HPDE6-E6E7 (cell line): Measurements from ENCODE around the gene USP24.
"Not testable (repeated sequence)": the region's sequence is repeated elsewhere in the genome, so short reads cannot be mapped to it uniquely, and the experiment has no call there.

Experiments used
- DNase-seq: peaks from one replicate; pipeline ENCODE4 v3.0.0; 2011; ENCODE audit warnings: missing footprints; ENCODE audit errors: extremely low spot score

USP24 gene

DNA sequence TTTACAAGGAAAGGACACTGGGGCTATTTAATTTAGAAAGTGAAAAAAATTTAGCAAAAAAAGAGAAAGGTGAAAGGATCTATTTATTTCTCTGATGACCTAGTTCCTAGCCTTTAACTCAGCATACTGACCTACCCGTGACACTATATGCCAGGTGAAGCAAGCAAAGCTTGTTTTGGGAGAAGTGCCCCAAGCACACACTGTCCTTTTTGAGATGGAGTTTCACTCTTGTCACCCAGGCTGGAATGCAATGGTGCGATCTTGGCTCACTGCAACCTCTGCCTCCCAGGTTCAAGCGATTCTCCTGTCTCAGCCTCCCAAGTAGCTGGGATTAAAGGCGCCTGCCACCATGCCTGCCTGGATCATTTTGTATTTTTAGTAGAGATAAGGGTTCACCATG lies 14.6 kb upstream of the USP24 start:
- not testable (repeated sequence) for DNase-seq

DNA sequence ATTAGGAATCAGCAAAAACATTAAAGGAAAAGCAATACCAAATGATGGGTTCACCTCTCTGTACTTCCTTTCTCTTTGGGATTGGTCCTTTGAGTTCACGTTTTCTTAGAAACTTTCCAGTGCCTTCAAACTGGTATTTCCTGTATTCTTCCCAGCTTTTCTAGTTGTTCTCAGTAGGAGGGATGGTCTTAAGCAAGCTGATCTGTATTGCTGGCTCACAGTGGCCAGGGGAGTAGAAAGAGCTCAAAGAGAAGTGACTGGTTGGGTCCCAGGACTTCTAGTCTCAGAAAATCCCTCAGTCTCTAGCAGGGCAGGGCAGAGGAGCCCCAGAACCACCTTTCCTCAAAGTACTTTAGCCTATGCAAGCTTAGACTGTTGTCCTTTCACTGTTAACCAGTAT lies 10.1 kb upstream of the USP24 start:
- no peak for DNase-seq

- DNase-seq: no peak
Measured at GRCh38 chr1:55224729-55225128, 9.6 kb upstream of the USP24 start.

DNA sequence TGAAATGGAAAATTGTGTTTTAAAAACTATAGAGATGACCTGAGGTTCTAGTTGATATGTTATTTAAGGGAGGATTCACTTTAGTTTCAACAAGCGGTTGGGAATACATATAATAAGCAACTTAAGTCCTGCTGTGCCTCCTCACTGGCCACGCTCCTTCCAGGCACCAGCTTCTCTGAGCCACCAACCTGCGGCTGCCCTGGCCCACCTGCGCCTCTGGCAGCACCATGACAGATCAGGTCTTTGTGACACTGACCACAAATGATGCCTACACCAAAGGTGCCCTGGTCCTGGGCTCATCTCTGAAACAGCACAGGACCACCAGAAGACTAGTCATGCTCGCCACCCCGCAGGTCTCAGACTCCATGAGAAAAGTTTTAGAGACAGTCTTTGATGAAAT lies 7.0 kb upstream of the USP24 start:
- DNase-seq: no peak

DNA sequence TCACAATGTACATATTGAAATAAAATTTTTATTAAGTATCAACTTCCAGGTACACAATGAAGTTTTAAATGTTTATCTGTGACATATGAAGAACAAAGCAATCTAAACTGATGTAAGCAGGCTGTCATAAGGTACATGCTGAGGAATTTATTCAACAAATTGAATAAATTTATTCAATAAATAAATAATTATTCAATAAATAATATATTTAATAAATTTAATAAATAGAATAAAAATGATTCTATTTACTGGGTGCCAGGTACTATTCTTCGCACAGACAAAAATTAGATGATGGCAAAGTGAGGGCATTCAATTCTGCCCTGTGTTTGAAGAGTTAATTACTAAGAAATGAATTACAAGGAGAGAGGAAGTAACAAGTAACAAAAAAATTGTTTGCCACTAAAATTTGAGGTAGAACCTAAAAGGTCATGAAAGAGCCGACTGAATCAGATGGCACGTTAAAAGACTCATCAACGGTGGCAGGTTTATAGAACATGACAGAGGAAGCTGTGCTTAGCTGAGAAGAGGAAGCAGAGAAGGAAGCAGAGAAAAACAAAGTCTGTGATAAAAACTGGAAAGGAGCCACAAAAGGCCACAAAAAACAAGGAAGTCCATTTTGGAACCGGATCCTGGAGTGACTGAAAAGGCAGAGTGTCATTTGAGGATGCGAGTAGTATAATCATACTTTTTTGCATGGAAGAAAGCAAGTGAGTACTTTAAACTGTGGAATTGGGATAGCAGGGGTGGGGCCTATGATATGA lies 2.2 kb upstream of the USP24 start:
- no peak for DNase-seq

DNA sequence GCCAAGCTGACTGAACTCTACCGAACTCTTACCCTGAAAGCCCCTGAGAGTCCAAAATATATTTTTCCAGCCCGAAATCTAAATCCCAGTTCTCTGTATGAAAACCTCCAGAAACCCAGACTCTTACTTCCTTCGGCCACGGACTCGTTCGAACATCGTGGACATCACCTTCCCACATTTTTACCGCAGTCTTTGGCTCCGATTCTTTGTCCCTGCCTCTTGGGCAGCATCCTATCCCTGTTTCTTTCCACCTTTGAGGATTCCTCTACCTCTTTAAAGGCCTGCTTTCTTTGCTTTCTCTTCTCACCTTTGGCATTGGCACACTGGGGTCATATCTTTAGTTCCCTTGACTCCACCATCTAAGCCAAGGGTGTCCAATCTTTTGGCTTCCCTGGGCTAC lies 932 bp upstream of the USP24 start:
- no peak for DNase-seq

- DNase-seq: no peak
Measured at GRCh38 chr1:55214934-55215193, 300 bp downstream of the USP24 start.

DNA sequence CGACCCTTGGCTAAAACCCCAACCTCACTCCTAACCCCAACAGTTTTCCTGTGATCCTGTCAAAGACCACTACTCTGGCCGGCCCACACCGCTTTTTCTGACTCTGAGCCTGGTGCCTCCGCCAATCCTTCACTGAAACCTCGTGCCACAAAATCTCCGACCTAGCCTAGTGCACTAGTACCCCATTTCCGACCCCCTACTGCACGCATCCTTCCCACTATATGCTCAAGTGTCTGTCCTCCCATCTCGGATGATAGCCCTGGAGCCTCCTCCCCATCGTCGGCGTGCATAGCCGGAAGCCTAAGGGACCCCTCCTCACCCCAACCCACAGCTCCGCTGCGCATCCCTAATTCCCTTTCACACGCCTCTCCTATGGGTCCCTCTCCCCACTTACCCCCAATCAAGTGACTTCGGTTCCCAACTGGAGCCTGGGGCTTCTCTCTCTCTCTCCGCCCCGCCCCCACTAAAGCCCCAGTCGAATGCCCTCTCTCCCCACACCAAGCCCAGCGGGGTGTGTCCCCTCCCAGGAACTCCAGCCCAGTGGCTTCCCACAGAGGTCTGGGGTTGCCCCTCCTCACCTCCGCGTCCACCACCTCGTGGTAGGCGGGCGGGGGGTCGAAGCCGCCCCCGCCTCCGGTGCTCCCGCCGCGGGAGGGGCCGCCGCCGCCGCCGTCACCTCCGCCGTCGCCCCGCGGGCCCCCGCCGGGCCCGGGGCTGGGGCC lies 791 bp downstream of the USP24 start:
- DNase-seq: no peak

DNA sequence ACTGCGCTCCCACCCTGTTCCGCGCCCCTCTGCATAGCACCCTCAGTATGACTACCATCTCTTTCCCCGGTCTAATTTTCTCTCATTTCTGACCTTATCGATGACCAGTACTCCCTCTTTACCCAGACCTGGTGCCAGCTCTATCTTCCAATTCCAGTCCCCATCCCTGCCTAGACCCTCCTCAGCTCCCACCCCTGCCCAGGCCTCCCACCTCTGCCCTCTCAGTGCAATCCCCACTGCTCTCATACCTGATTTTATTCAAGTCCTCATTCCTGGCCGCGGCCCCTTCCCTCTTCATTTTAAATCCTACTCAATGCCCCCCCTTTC lies 1.3 kb downstream of the USP24 start:
- DNase-seq: no peak

DNA sequence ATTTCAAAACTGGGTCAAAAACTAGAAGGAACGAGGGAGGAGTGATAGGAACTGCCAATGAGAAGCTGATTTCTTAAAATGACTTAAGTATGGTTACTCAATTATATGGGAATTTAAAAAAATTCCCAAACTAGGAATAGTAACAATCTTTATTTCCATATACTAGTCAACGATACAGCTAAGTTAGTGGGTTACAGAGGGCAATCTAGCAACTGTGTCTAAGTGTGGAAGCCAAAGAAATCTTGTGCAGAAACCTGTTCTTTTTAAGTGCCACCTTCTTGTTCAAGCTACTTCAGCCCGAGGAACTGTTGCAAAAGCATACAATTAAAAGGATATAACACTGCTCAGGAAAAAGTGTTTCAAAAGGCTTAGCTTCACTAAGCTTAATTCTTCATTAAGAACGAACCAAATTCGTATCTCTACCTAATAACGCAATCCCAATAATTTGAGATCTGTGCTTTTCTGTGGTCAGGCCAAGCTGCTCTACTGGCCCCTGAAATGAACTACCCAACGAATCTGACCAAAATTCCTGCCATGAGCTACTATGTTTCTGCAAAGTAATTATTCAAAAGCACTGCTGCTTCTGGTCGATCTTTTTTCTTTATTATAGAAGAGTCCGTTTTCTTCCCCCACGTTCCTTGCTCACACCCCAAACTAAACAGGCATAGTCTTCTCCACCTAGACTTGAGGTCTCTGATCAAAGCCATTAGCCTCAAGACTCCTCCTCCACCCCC lies 1.8 kb downstream of the USP24 start:
- DNase-seq: no peak

DNA sequence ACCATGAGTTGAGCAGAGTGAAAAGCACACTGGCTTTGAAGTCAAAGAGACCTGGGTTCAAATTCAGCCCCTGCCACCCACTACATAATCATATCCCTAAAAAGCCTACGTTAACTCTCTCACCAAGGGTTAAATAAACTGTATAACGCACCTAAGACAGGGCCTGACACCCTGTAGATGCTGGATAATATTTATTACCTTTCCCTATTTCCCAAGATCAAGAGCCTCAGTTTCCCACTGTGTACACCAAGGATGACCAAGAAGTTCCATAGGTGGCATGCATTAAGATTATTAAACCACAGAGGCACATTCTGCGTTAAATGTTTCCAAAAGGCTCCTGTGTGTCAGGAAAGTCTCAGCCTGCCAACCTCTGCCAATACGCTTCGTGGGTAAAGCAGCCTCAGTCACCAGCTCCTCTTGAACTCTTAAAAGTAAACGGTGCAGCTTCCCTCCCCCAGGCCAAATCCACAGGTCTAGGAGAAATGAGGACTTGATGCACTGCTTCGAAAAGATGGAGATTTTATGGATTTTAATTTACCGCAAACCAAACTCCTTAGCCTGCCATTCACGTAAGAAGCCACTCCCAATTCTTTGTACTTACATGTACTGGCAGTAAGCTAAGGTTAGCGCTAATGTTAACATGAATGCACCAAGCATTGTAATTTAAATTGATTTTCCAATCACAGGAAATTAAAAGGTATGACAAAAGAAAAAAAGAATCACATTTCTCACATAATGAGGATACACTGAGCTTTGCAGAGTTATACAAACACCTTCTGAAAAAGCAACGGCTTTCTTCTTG lies 2.6 kb downstream of the USP24 start:
- DNase-seq: no peak

DNA sequence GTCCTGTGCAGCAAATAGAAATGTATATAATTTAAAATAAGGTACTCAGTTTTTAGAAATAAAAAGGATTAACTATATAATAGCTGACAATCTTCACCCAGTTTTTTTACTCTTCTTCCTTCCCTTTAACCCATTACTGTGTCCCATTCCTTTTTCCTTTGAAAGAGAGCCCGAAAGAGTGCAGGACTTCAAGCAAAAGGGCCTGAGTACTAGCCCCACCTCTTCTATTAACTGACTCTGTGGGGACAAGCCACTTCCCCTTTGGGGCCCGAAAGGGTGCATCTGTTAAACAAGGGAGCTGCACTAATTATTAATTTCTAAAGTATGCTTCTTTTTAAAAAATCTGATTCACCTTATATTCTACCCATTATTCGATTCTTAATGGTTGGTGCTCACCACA lies 3.3 kb downstream of the USP24 start:
- DNase-seq: no peak

GRCh38 chr1:55210990-55211801 lies 4.0 kb downstream of the USP24 start:
- no peak for DNase-seq

GRCh38 chr1:55209247-55209646 lies 5.9 kb downstream of the USP24 start:
- no peak for DNase-seq

GRCh38 chr1:55206210-55206609 lies 9.0 kb downstream of the USP24 start:
- no peak for DNase-seq

- DNase-seq: no peak
Measured at GRCh38 chr1:55204997-55205396, 10.2 kb downstream of the USP24 start.

- DNase-seq: no peak
Measured at GRCh38 chr1:55203064-55203463, 12.1 kb downstream of the USP24 start.

GRCh38 chr1:55200667-55201066 lies 14.5 kb downstream of the USP24 start:
- no peak for DNase-seq

- DNase-seq: not testable (repeated sequence)
Measured at GRCh38 chr1:55199735-55200134, 15.4 kb downstream of the USP24 start.

- no peak for DNase-seq
Measured at GRCh38 chr1:55198044-55198443, 17.1 kb downstream of the USP24 start.

DNA sequence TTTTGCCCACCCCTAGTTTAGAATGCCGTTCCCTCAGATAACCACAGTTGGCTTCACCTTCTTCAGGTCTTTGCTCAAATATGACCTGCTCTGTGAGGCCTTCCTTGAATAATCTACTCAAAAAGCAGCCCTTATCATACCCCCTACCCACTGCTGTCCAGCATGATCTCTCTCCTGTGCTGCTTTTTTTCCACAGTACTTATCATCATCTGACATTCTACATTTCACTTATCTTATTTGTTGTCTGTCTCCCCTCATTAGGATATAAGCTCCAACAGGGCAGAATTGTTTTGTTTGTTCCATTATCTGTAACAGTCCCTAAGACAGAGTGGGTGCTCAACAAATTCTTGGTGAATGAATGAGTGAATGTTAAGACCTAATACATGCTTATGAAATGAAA lies 18.1 kb downstream of the USP24 start:
- DNase-seq: no peak
